LNCaP clone FGC (cell line): ENCODE data around the gene PDE11A.

Experiments
- DNase-seq: peaks from one replicate; pipeline ENCODE4 v3.0.0-alpha.2; 2011; ENCODE audit warnings: low read depth
- H3K4me3 ChIP-seq: 2 replicates; pipeline ENCODE4 v1.5.1; 2011; ENCODE audit warnings: mild to moderate bottlenecking, low read depth, low read length, control low read depth
- TF ChIP-seq, protein P1 (sequence below): IDR thresholded peaks from 2 replicates; pipeline ENCODE4 v1.5.1; 2012; ENCODE audit warnings: mild to moderate bottlenecking; ENCODE audit not compliant: control insufficient read depth, insufficient read depth; ENCODE audit errors: extremely low read depth

Gene PDE11A

DNA sequence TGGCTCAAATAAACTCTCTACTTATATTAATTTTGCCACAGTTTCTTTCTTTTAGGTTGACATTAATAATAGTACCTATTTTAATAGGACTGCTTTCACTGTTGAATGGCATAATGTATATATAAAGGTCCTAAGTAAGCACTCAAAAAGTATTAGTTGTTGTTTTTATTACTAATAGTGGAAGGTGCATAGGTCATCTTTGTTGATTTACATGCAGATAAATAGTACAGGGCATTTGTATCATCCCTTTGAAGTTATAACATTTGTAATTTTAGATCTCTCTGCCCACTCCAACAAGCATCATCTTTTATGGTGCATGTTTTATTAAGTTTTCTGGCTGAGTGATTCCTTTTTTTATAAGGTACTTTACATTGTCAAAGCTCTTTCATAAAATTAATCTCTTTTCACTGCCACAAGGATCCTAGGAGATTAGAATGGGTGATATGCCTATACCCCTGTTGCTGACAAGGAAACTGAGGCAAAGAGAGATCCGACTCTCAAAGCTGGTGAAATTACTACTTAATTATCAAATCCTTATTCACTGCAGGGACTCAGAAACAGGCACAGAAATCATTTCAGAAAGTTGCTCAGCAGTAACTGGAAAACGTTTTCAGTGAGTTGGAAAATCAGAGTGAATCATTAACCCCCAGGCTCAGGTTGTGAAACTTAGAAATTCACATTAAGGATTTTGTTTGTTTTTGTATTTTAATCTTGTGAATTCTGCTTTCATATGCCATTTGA, 380.4 kb downstream of the PDE11A start:
- no peak overlapping the region for H3K4me3 ChIP-seq
- TF ChIP-seq, protein P1, sequence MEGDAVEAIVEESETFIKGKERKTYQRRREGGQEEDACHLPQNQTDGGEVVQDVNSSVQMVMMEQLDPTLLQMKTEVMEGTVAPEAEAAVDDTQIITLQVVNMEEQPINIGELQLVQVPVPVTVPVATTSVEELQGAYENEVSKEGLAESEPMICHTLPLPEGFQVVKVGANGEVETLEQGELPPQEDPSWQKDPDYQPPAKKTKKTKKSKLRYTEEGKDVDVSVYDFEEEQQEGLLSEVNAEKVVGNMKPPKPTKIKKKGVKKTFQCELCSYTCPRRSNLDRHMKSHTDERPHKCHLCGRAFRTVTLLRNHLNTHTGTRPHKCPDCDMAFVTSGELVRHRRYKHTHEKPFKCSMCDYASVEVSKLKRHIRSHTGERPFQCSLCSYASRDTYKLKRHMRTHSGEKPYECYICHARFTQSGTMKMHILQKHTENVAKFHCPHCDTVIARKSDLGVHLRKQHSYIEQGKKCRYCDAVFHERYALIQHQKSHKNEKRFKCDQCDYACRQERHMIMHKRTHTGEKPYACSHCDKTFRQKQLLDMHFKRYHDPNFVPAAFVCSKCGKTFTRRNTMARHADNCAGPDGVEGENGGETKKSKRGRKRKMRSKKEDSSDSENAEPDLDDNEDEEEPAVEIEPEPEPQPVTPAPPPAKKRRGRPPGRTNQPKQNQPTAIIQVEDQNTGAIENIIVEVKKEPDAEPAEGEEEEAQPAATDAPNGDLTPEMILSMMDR, result no peak
- no peak for DNase-seq

DNA sequence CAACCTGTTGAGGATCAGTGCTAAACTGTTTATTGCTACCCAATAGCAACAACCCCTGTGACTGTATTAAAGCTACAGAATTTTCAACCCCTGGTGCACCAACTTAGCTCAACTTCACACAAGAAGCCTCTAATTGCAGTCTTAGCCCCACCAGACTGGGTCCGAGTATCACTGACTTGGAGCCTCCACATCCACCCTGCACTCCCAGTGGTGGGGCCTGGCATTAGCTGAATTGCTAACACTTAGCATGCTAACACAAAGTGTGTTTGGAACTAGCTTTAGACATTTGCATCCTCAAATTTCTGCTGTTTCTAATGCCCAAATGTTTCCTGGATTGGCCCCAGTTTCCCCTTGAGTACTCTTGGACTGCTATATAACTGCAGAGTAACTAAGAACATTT, 381.4 kb downstream of the PDE11A start:
- no peak for DNase-seq
- H3K4me3 ChIP-seq, result no peak overlapping the region
- TF ChIP-seq, protein P1, result no peak

DNA sequence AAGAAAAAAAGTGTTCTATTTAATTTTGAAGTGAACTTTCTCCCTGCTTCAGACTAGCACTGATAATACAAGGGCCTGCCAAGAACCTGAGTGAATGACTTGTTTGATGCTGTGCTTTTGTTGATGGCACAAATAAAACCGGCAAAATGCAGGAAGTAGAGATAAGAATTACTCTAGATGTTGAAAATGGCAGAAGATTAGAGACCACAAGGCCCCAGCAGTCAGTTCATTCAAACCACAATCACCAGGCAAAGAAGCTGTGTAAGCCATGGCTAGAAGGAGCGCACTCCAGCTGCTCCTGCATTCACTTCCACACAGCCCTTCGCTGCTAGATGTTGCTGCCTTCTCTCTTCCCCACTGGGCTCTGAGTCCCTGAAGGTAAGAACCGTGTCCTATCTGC, 383.0 kb downstream of the PDE11A start:
- no peak for DNase-seq
- no peak overlapping the region for H3K4me3 ChIP-seq
- TF ChIP-seq, protein P1, result no peak

DNA sequence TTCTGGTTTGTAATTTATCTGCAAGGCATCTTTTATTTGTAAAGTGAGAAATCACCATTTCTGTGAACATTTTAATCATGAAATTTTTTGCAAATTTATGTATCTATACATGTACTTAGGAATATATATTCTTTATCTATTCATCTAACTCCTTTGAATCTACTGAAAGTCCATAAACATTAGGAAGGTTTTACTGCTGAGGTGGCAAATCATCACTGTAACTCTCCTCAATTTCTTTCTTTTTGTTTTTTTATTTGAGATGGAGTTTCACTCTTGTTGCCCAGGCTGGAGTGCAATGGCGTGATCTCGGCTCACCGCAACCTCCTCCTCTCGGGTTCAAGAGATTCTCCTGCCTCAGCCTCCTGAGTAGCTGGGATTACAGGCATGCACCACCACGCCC, 383.7 kb downstream of the PDE11A start:
- no peak for DNase-seq
- TF ChIP-seq, protein P1, result no peak
- no peak overlapping the region for H3K4me3 ChIP-seq

GRCh38 chr2:177683661-177684069, 388.9 kb downstream of the PDE11A start:
- DNase-seq, result no peak
- H3K4me3 ChIP-seq, result no peak overlapping the region
- TF ChIP-seq, protein P1, result no peak

DNA sequence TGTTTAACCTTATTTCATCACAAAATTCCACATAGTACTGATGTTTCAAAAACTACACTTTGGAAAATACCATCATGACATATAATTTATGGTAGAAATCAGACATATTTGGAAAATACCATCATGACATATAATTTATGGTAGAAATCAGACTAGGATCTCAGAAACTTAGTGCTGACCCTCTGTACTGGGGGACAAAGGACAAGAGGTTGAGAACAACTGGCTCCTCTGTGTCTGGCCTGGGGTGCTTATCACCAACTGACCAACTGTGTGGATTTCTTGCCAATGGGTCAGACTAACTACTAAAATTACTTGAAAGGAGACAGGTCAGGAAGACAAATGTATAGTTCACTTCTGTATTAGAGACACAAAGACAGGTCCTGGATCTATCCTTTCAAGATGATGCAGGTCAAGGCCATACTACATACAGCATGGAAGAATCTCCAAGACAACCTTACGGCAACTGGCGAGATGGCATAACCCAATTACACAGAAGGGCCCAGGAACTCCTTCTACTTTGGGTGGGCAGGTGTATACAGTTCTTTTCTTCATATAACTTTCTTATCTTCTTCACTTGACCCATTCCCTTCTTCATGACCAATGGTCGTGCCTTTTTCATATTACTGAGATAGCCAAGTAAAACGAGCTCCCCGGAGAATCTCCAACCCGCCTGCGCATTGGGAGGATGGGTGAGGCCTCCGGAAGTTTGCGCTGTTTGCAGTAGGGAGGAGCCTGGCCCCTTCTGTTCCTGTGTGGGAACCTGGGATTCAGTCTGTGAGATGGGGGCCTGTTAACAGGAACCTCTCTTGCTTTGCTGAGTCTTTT, 389.5 kb downstream of the PDE11A start:
- H3K4me3 ChIP-seq, result no peak overlapping the region
- no peak for DNase-seq
- TF ChIP-seq, protein P1, result no peak
